ENCODE data around the gene GLYATL3. TPM values are rescaled to one million over a fixed set of nuclear protein-coding genes. Genes with fewer than 3 reads are reported as not detected.
"Not testable (repeated sequence)": the region's sequence is repeated elsewhere in the genome, so short reads cannot be mapped to it uniquely, and the experiment has no call there.

Gene GLYATL3
- 0.18 TPM in 1 of 2 replicates, not detected in the other for total RNA-seq (2014; rRNA removed; shearing (Covaris generic))

GRCh38 chr6:49499623-49500022 is at the start of gene GLYATL3:
GLYATL3 (plus strand) TSS chr6:49499923; CDS start chr6:49511991, 12,068 bp downstream.
- in situ Hi-C loops (cut with HindIII; ENCODE audit: low sequenced_read_pairs): no loop called here
- DNase-seq (ENCODE audit: low spot score): no peak

DNA sequence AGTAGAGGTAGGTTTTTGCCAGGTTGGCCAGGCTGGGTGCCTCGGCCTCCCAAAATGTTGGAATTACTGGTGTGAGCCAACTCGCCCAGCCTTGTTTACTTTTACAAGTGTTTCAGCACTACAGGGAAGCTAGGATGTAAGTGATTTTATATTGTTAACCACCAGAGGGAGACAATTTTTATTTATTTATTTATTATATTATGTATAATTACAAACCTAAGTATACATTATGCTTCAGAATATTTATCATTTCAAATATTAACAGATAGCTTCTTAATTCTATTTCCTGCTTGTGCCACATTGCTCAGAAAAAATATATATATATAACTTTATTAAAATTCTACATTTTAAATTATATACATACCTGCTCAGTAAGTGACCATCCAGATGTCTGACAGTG is 46.5 kb upstream of the GLYATL3 start:
- DNase-seq (ENCODE audit: low spot score): no peak
- in situ Hi-C loops (cut with HindIII; ENCODE audit: low sequenced_read_pairs): no loop called here

DNA sequence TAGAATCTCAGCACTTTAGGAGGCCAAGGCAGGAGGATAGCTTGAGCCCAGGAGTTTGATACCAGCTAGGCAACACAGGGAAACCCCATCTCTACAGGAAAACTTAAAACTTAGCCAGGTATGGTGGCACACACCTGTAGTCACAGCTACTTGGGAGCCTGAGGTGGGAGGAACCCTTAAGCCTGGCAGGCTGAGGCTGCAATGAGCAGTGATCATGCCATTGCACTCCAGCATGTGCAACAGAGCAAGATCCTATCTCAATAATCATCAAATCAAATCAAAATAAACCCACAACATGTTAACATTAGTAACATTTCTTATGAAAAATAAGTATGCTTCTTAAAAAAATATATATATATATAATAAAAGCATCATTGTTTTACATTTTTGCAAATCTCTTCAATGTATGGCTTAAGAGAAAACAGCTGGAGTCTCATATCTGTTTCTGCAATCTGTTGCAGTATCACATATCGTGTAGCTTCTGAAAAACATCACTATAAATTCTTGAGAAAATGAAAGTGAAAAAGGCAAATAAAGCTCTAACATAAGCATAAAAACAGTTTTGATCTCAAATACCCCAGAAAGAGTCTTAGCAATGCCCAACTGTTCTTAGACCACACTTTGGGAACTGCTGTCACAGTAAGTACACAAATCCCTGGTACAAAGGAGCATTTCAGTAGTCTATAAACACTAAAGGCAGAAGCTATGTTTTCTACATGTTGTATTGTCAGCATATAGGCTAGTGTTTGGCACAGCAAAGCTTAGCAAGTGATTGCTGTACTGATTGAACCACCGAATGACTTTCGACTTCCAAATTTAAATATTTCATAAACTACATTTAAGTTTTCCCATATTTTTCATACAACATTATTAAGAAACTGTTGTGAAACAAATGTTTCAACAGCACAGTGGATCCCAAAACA is 44.7 kb upstream of the GLYATL3 start:
- no peak for DNase-seq (ENCODE audit: low spot score)
- in situ Hi-C loops (cut with HindIII; ENCODE audit: low sequenced_read_pairs): no loop called here

DNA sequence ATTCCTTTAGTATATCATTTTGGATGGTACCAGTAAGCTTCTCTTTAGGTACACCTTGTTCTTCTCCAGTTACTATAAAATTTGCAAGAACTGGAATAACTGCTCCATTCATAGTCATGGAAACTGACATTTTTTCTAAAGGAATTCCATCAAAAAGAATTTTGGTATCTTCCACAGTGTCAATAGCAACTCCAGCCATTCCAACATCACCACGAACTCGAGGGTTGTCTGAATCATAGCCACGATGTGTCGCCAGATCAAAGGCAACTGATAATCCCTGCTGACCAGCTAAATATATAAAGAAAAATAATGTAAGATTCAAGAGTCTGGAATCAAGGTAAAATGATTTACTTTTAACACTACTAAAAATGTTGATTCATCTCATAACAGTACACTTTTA is 42.0 kb upstream of the GLYATL3 start:
- in situ Hi-C loops (cut with HindIII; ENCODE audit: low sequenced_read_pairs): no loop called here
- no peak for DNase-seq (ENCODE audit: low spot score)

DNA sequence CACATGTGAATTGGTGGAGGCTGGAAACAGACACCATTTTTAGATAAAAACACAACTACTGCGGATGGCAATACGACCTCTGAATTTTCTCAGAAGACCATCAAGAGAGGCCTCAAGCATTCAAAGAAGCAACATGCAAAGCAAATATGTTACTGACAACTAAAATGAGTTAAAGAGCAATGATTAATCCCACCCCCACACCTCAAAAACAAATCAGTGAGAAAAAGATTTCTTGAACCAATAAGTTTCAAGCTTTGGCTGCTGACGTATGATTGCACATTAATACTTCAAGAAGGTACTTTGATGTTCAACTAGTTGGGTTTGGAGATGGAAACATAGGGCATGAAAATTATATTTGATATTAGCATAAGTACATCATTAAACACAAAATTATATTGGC is 37.7 kb upstream of the GLYATL3 start:
- in situ Hi-C loops (cut with HindIII; ENCODE audit: low sequenced_read_pairs): no loop called here
- peak; percentile 32 for DNase-seq (ENCODE audit: low spot score)

GRCh38 chr6:49462599-49462926 is 37.2 kb upstream of the GLYATL3 start:
- in situ Hi-C loops (cut with HindIII; ENCODE audit: low sequenced_read_pairs): no loop called here
- no peak for DNase-seq (ENCODE audit: low spot score)

DNA sequence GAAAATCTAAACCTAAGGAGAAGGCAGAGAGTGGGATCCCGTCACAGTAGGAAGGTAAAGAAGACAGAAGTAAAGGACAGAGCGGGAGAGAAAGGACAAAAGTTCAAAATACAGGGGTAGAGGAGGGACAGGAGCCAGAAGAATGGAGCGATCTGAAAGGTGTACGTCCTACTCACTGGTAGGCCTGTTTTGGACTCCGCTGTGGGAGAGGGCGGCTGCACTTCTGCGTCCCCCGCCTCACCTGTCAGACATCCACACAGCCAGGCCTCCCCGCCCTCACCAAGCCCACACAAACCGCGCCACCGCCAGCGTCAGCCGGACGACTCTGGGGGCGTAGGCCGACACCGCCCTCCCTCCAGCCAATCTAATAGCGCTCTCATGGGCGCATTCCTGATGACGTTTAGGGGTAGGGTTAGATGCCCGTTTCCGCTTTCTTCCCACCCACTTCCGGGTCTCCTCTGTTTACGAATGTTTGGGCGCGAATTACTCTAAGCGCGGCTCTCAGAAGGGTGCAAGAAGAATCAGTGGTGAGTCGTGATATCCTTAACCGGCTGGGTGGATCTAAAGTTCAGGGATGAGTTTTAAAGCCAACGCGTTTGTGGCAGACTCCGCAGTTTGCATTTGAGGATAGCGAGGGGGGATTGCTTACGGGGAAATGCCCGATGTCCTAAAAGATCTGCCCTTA is 36.7 kb upstream of the GLYATL3 start, which contains the start of the genes CENPQ and MMUT:
TSS of gene CENPQ (plus strand) at position 444 of the 685 bp plus-strand sequence. CDS start 6,807 bp downstream, outside the sequence.
TSS of gene MMUT (minus strand) at position 327 of the 685 bp plus-strand sequence. CDS start 3,787 bp downstream, outside the sequence.
- in situ Hi-C loops (cut with HindIII; ENCODE audit: low sequenced_read_pairs): no loop called here
- peak; percentile 96 for DNase-seq (ENCODE audit: low spot score)

GRCh38 chr6:49463612-49463967 is 36.1 kb upstream of the GLYATL3 start:
- in situ Hi-C loops (cut with HindIII; ENCODE audit: low sequenced_read_pairs): no loop called here
- DNase-seq (ENCODE audit: low spot score): no peak

- in situ Hi-C loops (cut with HindIII; ENCODE audit: low sequenced_read_pairs): no loop called here
- no peak for DNase-seq (ENCODE audit: low spot score)
Measured at GRCh38 chr6:49464691-49465090, 35.0 kb upstream of the GLYATL3 start.

GRCh38 chr6:49468042-49468441 is 31.7 kb upstream of the GLYATL3 start:
- DNase-seq (ENCODE audit: low spot score): no peak
- in situ Hi-C loops (cut with HindIII; ENCODE audit: low sequenced_read_pairs): no loop called here

GRCh38 chr6:49476564-49476963 is 23.2 kb upstream of the GLYATL3 start:
- DNase-seq (ENCODE audit: low spot score); in situ Hi-C loops (cut with HindIII; ENCODE audit: low sequenced_read_pairs): not testable (repeated sequence)

GRCh38 chr6:49479308-49479970 is 20.3 kb upstream of the GLYATL3 start:
- in situ Hi-C loops (cut with HindIII; ENCODE audit: low sequenced_read_pairs): no loop called here
- no peak for DNase-seq (ENCODE audit: low spot score)

GRCh38 chr6:49481846-49482245 is 17.9 kb upstream of the GLYATL3 start:
- in situ Hi-C loops (cut with HindIII; ENCODE audit: low sequenced_read_pairs): not testable (repeated sequence)

GRCh38 chr6:49483380-49483779 is 16.3 kb upstream of the GLYATL3 start:
- in situ Hi-C loops (cut with HindIII; ENCODE audit: low sequenced_read_pairs); DNase-seq (ENCODE audit: low spot score): not testable (repeated sequence)

More at GRCh38 chr6:49481846-49482245, 17.9 kb upstream of the GLYATL3 start:
- not testable (repeated sequence) for DNase-seq (ENCODE audit: low spot score)

DNA sequence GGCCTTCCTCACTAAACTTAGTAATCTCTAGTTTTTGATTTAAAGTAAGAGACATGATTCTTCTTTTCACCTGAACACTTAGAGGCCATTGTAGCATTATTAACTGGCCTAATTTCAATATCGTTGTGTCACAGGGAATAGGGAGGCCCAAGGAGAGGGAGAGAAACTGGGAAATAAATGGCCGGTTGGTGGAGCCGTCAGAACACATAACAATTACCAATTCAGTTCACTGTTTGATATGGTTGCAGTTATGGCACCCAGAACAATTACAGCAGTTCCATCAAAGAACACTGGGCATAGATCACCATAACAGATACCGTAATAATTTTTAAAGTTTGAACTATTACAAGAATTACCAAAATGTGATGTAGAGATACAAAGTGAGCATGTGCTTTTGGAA is 9.1 kb upstream of the GLYATL3 start:
- DNase-seq (ENCODE audit: low spot score): no peak
- in situ Hi-C loops (cut with HindIII; ENCODE audit: low sequenced_read_pairs): no loop called here

- in situ Hi-C loops (cut with HindIII; ENCODE audit: low sequenced_read_pairs): no loop called here
- no peak for DNase-seq (ENCODE audit: low spot score)
Measured at GRCh38 chr6:49497304-49497703, 2.4 kb upstream of the GLYATL3 start.

- DNase-seq (ENCODE audit: low spot score): no peak
- in situ Hi-C loops (cut with HindIII; ENCODE audit: low sequenced_read_pairs): no loop called here
Measured at GRCh38 chr6:49499126-49499525, 597 bp upstream of the GLYATL3 start.

DNA sequence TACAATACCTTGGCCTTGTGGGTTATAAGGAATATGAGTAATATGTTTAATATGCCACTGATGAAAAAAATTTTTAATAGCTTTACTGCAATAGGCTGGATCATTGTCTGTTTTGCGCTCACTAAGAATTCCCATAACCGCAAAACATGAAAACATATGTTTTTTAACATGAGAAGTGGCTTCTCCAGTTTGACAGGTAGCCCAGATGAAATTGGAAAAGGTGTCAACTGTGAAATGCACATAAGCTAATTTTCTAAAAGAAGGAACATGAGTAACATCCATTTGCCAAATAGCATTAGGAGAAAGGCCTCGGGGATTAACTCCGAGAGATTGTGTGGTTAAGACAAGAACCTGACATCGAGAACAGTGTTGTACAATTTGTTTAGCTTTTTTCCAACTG is 4.9 kb downstream of the GLYATL3 start:
- no peak for DNase-seq (ENCODE audit: low spot score)
- in situ Hi-C loops (cut with HindIII; ENCODE audit: low sequenced_read_pairs): no loop called here

- in situ Hi-C loops (cut with HindIII; ENCODE audit: low sequenced_read_pairs): no loop called here
Measured at GRCh38 chr6:49506569-49507111, 6.9 kb downstream of the GLYATL3 start.

More at GRCh38 chr6:49506569-49507111, 6.9 kb downstream of the GLYATL3 start:
- no peak for DNase-seq (ENCODE audit: low spot score)

Data from G401 (cell line).